B cell (primary cell): ENCODE data around the gene TNPO2. TPM values are rescaled to one million over a fixed set of nuclear protein-coding genes. Genes with fewer than 3 reads are reported as not detected.

Experiments
- ATAC-seq: fragments of 200-7000 bp; cut with Tn5 transposase; one replicate; pipeline ENCODE4 v1.10.0; 2021; ENCODE audit warnings: low read depth, mild to moderate bottlenecking, moderate number of reproducible peaks, moderate library complexity
- CTCF ChIA-PET: fragments of 350-600 bp; sonication (Branson Sonifier 250); formaldehyde crosslinking; loops from one replicate; lab custom pipeline; 2021; ENCODE audit warnings: antibody characterized with exemption, inconsistent platforms; lab: Charles Lee
- POLR2A ChIA-PET: fragments of 350-600 bp; sonication (Branson Sonifier 250); formaldehyde crosslinking; loops from one replicate; lab custom pipeline; 2021; ENCODE audit warnings: antibody characterized with exemption; lab: Charles Lee
- DNase-seq: peaks from one replicate; pipeline ENCODE4 v3.0.0; 2013
- H2AFZ ChIP-seq: 2 replicates; pipeline ENCODE4 v1.6.1; 2012; ENCODE audit warnings: mild to moderate bottlenecking, low read depth, low read length; ENCODE audit not compliant: insufficient read depth, poor library complexity, severe bottlenecking
- H3K27ac ChIP-seq, 2 donors: 1 replicate in 1 of 2; 2 replicates in 1 of 2; pipeline ENCODE4 v1.5.1; 2012 to 2013; ENCODE audit warnings: low read length in 2 of 2, mild to moderate bottlenecking in 2 of 2, moderate library complexity in 1 of 2
- H3K27me3 ChIP-seq, 4 experiments: fragments of 200-600 bp in 1 of 4; sonication (generic) in 1 of 4; replicated peaks in 1 of 4; 1 replicate in 2 of 4; 2 replicates in 2 of 4; pipeline versions ENCODE4 v1.6.1 to v1.7.0; 2013 to 2016; ENCODE audit warnings: low read length in 3 of 4, mild to moderate bottlenecking in 2 of 4, mixed read lengths in 1 of 4, moderate library complexity in 1 of 4; ENCODE audit not compliant: insufficient read depth in 4 of 4, control insufficient read depth in 3 of 4; ENCODE audit errors: control extremely low read depth in 1 of 4
- H3K36me3 ChIP-seq, 2 experiments: replicated peaks in 1 of 2; 1 replicate in 1 of 2; 2 replicates in 1 of 2; pipeline versions ENCODE4 v1.6.1 to v1.7.1; 2013; ENCODE audit warnings: low read length in 1 of 2; ENCODE audit not compliant: insufficient read depth in 2 of 2, control insufficient read depth in 1 of 2; ENCODE audit errors: control extremely low read depth in 1 of 2, extremely low read depth in 1 of 2
- H3K4me1 ChIP-seq, 2 donors: fragments of 200-600 bp in 1 of 2; sonication (generic) in 1 of 2; 1 replicate in 1 of 2; 2 replicates in 1 of 2; pipeline versions ENCODE4 v1.5.1 to v1.6.1; 2013 to 2017; ENCODE audit warnings: low read length in 2 of 2; ENCODE audit not compliant: control insufficient read depth in 2 of 2, insufficient read depth in 2 of 2
- H3K4me2 ChIP-seq: replicated peaks from 2 replicates; pipeline ENCODE3; 2012; ENCODE audit warnings: mild to moderate bottlenecking, low read depth, low read length; ENCODE audit not compliant: poor library complexity, severe bottlenecking
- H3K4me3 ChIP-seq, 5 experiments: fragments of 200-600 bp in 1 of 5; sonication (generic) in 1 of 5; 1 replicate in 3 of 5; 2 replicates in 2 of 5; pipeline versions ENCODE4 v1.5.1 to v1.7.0; 2011 to 2016; ENCODE audit warnings: low read length in 4 of 5, mild to moderate bottlenecking in 4 of 5, low read depth in 2 of 5, control low read depth in 1 of 5, moderate library complexity in 1 of 5; ENCODE audit not compliant: insufficient read depth in 1 of 5; ENCODE audit errors: control extremely low read depth in 1 of 5, extremely low read depth in 1 of 5
- H3K79me2 ChIP-seq: fragments of 200-600 bp; sonication (generic); one replicate; pipeline ENCODE4 v1.6.0; 2016; ENCODE audit warnings: low read length; ENCODE audit not compliant: control insufficient read depth, insufficient read depth
- H3K9ac ChIP-seq: fragments of 200-600 bp; sonication (generic); 2 replicates; pipeline ENCODE4 v1.6.1; 2017; ENCODE audit warnings: mild to moderate bottlenecking, low read length, moderate library complexity
- H3K9me3 ChIP-seq, 3 donors: one replicate each; pipeline versions ENCODE4 v1.6.1 to v1.7.1; 2013; ENCODE audit warnings: low read length in 2 of 3; ENCODE audit not compliant: control insufficient read depth in 2 of 3, insufficient read depth in 1 of 3; ENCODE audit errors: control extremely low read depth in 1 of 3
- H4K20me1 ChIP-seq: 2 replicates; pipeline ENCODE4 v1.6.0; 2012; ENCODE audit warnings: mild to moderate bottlenecking, low read length; ENCODE audit not compliant: insufficient read depth, control insufficient read depth, poor library complexity, severe bottlenecking
- H3K27ac Mint-ChIP-seq: one replicate; pipeline ENCODE4 v1.8.0; 2021; ENCODE audit warnings: mixed read lengths
- H3K27me3 Mint-ChIP-seq: one replicate; pipeline ENCODE4 v1.8.0; 2021; ENCODE audit warnings: mixed read lengths
- H3K4me1 Mint-ChIP-seq: one replicate; pipeline ENCODE4 v1.8.0; 2021; ENCODE audit warnings: mixed read lengths
- H3K4me3 Mint-ChIP-seq: one replicate; pipeline ENCODE4 v1.8.0; 2021; ENCODE audit warnings: mixed read lengths
- H3K9me3 Mint-ChIP-seq: one replicate; pipeline ENCODE4 v1.8.0; 2022; ENCODE audit warnings: mixed read lengths; ENCODE audit not compliant: insufficient read depth
- EZH2 ChIP-seq: IDR thresholded peaks from 2 replicates; pipeline ENCODE4 v1.6.1; 2012; ENCODE audit warnings: borderline replicate concordance, low read depth, mild to moderate bottlenecking, moderate library complexity, low read length; ENCODE audit not compliant: insufficient read depth, poor library complexity, severe bottlenecking
- WGBS: methylation state at CpG from one replicate; pipeline ENCODE4 v1.1.5; 2013; ENCODE audit warnings: missing lambda C conversion rate; ENCODE audit not compliant: insufficient coverage; 5-methylcytosine and 5-hydroxymethylcytosine counted together
- intact Hi-C: fragments of 100-400 bp; cut with micrococcal nuclease; formaldehyde crosslinking; loops from one replicate; pipeline ENCODE4 v1.10.0; 2022
- polyA plus RNA-seq: library from polyadenylated mRNA; depleted of rRNA; stranded (reverse); fragments of >200 nt; gene quantifications from 2 replicates; pipeline ENCODE4 v1.2.3, GENCODE V29; 2012
- total RNA-seq, 2 donors: library from RNA; stranded (reverse); fragments of 120-200 nt in 1 of 2; gene quantifications; 1 replicate in 1 of 2; 2 replicates in 1 of 2; pipeline versions ENCODE4 v1.2.3 to v1.2.4, GENCODE V29; 2013 to 2022
- TF ChIP-seq, protein P1 (sequence below): fragments of 200-600 bp; IDR thresholded peaks from one replicate; pipeline ENCODE4 v1.8.0; 2022; ENCODE audit warnings: antibody characterized with exemption, mild to moderate bottlenecking

Gene TNPO2
- total and polyA plus RNA-seq, 2 donors (not counting 1 experiment from before 2014, with no cell fraction given) = 73.7 to 85.6 TPM

DNA sequence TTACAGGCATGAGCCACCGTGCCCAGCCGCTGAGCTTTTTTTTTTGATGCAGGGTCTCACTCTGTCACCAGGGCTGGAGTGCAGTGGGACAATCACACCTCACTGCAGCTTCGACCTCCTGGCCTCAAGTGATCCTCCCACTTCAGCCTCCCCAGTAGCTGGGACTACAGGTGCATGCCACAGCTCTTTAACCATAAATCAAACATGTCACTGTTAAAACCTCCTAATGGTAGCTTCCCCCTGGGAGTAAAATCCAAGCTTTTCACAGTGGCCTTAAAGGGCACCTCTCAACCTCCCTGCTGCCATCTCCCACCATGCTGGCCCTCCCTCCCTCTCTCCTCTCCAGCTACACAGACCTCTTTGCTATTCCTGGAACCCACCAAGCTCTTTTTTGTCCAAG, 37.9 kb downstream of the TNPO2 start:
- H3K27ac ChIP-seq = no peak overlapping the region
- Mint-ChIP-seq H3K4me1 (peaks cover 8% of the 10 kb centered on the region), H3K9me3 (no peaks in the 10 kb centered on the region), H3K27me3 (no peaks in the 10 kb centered on the region), H3K27ac (no peak overlapping the region), H3K4me3 (no peak overlapping the region)
- no peak overlapping the region for H3K4me2 ChIP-seq
- H3K27me3 ChIP-seq = no peaks in the 10 kb centered on the region
- no peak for ATAC-seq
- H3K4me3 ChIP-seq = no peak overlapping the region
- no peak overlapping the region for H3K9ac ChIP-seq
- CTCF ChIA-PET = interaction anchor here (0.5 to 1.6 kb wide), 6 partner anchors 9 to 161 kb away, joined by 3 to 4 read pairs (median 4); no protein-coding TSS in a partner anchor
- H2AFZ ChIP-seq = no peak overlapping the region
- H3K79me2 ChIP-seq = peaks cover 5% of the 10 kb centered on the region
- H3K4me1 ChIP-seq = peaks cover 0 to 3% of the 10 kb centered on the region in 2 donors
- POLR2A ChIA-PET = no interaction called here
- TF ChIP-seq EZH2 = no peak
- TF ChIP-seq, protein P1, sequence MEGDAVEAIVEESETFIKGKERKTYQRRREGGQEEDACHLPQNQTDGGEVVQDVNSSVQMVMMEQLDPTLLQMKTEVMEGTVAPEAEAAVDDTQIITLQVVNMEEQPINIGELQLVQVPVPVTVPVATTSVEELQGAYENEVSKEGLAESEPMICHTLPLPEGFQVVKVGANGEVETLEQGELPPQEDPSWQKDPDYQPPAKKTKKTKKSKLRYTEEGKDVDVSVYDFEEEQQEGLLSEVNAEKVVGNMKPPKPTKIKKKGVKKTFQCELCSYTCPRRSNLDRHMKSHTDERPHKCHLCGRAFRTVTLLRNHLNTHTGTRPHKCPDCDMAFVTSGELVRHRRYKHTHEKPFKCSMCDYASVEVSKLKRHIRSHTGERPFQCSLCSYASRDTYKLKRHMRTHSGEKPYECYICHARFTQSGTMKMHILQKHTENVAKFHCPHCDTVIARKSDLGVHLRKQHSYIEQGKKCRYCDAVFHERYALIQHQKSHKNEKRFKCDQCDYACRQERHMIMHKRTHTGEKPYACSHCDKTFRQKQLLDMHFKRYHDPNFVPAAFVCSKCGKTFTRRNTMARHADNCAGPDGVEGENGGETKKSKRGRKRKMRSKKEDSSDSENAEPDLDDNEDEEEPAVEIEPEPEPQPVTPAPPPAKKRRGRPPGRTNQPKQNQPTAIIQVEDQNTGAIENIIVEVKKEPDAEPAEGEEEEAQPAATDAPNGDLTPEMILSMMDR = no peak
- peaks cover 6% of the 10 kb centered on the region for H4K20me1 ChIP-seq
- no peaks in the 10 kb centered on the region for H3K36me3 ChIP-seq
- H3K9me3 ChIP-seq = no peaks in the 10 kb centered on the region
- intact Hi-C loops = no loop called here
- WGBS = 96% methylated on average over 3 of the region's 3 CpGs
- DNase-seq = no peak
